Measurements from ENCODE around the gene GON7. TPM values are rescaled to one million over a fixed set of nuclear protein-coding genes. Genes with fewer than 3 reads are reported as not detected.
"Not testable (repeated sequence)": the region's sequence is repeated elsewhere in the genome, so short reads cannot be mapped to it uniquely, and the experiment has no call there.

GON7 gene, protein sequence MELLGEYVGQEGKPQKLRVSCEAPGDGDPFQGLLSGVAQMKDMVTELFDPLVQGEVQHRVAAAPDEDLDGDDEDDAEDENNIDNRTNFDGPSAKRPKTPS
- polyA plus RNA-seq (ENCODE audit: insufficient read length in 10 of 10): 10 to 100 TPM in 2 of 10 donors, 1 to 10 TPM in 8; 7.5 to 12.0 (median 8.4) TPM
- long read RNA-seq, donor 1, transcript GON7-201 (2 exons, 1,154 nt): major isoform, 11 of 11 reads
- long read RNA-seq, donor 1, partial matches to known transcripts: 0 of 11 reads
- long read RNA-seq, donor 1, other reads (novel, unspliced or antisense): 0 of 11 reads
- long read RNA-seq, donor 2, transcript GON7-201 (2 exons, 1,154 nt): major isoform, 10 of 10 reads
- long read RNA-seq, donor 2, partial matches to known transcripts: 0 of 10 reads
- long read RNA-seq, donor 2, other reads (novel, unspliced or antisense): 0 of 10 reads
- long read RNA-seq, donor 3: 0 reads
- long read RNA-seq, donor 4, transcript GON7-201 (2 exons, 1,154 nt): major isoform, 7 of 7 reads
- long read RNA-seq, donor 4, partial matches to known transcripts: 0 of 7 reads
- long read RNA-seq, donor 4, other reads (novel, unspliced or antisense): 0 of 7 reads
- long read RNA-seq, donor 5, transcript GON7-201 (2 exons, 1,154 nt): major isoform, 8 of 8 reads
- long read RNA-seq, donor 5, partial matches to known transcripts: 0 of 8 reads
- long read RNA-seq, donor 5, other reads (novel, unspliced or antisense): 0 of 8 reads
- long read RNA-seq, donor 6, transcript GON7-201 (2 exons, 1,154 nt): major isoform, 9 of 9 reads
- long read RNA-seq, donor 6, partial matches to known transcripts: 0 of 9 reads
- long read RNA-seq, donor 6, other reads (novel, unspliced or antisense): 0 of 9 reads
- long read RNA-seq, donor 7, partial matches to known transcripts: 0 of 4 reads
- long read RNA-seq, donor 7, other reads (novel, unspliced or antisense): 0 of 4 reads
- long read RNA-seq, donor 8, transcript GON7-201 (2 exons, 1,154 nt): major isoform, 10 of 10 reads
- long read RNA-seq, donor 8, partial matches to known transcripts: 0 of 10 reads
- long read RNA-seq, donor 8, other reads (novel, unspliced or antisense): 0 of 10 reads
- long read RNA-seq, donor 9: 0 reads

DNA sequence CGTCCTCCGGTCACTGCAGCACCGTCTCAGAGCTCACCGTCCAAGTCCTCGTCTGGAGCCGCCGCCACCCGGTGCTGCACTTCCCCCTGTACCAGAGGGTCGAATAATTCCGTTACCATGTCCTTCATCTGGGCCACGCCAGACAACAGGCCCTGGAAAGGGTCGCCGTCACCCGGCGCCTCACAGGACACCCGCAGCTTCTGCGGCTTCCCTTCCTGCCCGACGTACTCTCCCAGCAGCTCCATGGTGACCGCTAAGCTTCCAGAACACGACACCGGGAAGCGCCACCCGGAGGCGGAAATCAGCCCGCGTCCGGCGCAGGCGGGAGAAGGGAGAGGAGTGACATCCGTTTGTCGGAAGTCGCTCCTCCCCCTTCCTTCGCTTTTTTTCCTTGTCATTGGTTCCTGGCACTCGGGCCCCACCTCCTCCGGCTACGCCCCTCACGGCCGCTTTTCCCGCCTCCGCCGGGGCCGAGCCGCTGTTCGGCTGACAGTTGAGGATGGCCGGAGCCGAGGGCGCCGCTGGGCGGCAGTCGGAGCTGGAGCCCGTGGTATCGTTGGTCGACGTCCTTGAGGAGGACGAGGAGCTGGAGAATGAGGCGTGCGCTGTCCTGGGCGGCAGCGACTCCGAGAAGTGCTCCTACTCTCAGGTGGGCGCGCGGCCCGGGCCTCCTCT is at the start of gene GON7, which contains the start of gene UBR7:
Gene GON7, minus strand, starts transcription at position 273 of the 675 bp plus-strand sequence. Its CDS starts 28 bp downstream, at position 245.
Gene UBR7, plus strand, starts transcription at position 464 of the 675 bp plus-strand sequence. Its CDS starts 36 bp downstream, at position 500.
- DNase-seq: peak; percentile 97 to 99 (median 97)

DNA sequence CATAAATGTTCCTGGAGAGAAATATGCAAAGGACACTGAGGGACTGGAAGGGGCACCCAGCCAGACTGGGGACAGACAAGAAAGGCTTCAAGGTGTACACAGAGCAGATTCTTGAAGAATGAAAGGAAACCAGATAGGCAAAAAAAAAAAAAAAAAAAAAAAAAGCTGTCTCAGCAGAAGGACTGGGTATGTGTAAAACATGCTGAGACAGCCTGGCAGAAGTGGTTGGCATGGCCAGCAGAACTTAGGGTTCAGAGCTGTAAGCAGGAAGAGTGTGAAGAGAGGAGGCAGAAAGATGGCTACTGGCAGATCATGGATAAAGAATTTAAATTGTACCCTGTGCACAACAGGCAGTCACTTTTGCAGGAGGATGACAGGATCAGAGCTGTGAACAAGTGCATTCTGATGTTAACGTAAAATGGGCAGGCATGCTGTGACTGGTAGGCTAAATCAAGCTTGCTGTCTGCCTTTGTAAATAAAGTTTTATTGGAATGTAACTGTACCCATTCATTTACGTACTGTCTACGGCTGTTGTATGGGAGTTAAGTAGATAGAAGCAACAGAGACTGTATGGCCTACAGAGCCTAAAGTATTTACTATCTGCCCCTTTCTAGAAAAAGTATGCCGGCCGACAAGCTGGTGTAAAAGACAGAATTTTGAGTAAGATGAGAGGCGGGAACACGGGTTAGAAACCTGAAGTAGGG is 42.4 kb upstream of the GON7 start:
- DNase-seq: no peak

DNA sequence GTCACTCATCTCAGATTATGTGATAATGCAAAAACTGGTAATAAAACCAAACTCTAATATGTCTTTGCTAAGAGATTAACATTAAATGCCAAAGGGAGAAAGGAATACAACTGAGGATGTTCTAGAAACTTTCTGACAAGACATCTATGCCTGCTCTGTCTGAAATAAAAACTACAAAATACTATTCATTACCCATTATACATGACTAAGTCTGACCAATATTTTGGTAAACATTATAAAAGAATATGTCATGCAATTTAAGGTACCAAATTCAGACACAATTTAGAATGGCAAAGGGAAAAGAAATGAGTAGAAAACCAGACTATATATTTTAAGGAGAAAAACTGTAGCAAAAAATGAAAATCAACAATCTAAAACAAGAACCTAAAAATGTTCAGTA is 39.7 kb upstream of the GON7 start:
- DNase-seq: no peak

- DNase-seq: no peak
Observed at GRCh38 chr14:93245764-93246420, 39.0 kb upstream of the GON7 start.

GRCh38 chr14:93240678-93241000 is 33.8 kb upstream of the GON7 start:
- no peak for DNase-seq

DNA sequence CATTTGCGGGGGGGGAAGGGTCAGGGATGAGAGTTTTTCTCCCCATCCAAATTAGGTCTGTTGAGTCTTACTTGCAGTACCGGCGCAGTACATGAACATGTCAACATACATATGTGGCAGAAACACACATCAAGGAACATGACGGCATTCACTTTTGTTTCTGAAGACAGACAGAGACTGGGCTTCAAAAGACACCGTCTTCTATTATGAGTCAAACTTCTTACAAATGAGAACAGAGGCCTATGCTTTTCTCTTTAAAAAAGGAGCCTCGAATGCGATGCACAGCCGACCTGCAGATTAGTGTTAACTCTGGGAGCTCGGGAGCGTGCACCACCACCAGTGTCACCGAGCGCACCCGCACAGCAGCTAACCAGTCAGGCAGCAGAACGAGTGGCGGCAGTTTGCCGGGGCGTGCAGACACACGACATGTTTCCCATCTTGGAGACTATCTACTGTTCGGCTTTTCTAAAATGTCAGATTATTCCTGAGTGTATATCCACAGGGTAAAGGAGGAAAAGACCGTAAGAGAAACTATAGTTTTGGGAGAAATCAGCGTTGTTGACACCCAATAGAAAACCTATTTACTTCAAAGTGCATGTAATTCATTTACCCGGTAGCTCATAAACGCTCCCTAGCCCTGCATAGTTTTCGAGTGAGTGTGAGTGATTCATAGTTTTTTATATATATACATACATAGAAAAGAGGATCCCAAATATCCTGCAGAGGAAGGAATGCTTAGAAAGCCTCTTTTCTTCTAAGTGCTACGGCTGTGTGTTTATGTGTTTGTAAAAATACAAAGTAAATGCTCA is 33.2 kb upstream of the GON7 start:
- no peak for DNase-seq

DNA sequence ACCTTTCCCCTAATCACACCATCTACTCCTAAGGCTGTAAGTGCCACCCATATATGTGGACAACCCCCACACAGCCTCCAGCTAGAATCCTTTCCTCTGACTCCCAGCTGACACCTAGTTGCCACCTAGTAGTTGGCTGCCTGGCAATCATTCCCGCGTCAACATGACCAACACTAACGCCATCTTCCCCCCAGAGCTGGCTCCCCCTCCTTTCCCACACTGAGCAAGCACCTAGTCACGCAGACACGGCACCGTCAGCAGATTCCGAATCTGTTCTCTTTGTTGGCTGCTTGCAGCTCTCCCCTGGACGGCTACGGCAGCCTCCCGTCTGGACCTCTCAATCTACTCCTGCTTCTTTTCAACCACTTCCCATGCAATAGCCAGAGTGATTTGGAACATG is 27.9 kb upstream of the GON7 start:
- DNase-seq: no peak

DNA sequence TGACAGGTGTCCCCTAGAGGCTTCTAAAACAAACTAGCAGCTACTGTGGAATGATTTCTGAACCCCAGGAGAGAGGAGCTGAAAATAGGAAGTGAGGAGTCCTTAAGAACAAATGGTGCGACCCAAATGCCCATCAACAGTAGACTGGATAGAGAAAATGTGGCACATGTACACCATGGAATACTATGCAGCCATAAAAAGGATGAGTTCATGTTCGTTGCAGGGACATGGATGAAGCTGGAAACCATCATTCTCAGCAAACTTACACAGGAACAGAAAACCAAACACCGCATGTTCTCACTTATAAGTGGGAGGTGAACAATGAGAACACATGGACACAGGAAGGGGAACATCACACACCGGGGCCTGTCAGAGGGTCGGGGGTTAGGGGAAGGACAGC is 26.2 kb upstream of the GON7 start:
- DNase-seq: not testable (repeated sequence)

- no peak for DNase-seq
Observed at GRCh38 chr14:93232159-93232558, 25.3 kb upstream of the GON7 start.

DNA sequence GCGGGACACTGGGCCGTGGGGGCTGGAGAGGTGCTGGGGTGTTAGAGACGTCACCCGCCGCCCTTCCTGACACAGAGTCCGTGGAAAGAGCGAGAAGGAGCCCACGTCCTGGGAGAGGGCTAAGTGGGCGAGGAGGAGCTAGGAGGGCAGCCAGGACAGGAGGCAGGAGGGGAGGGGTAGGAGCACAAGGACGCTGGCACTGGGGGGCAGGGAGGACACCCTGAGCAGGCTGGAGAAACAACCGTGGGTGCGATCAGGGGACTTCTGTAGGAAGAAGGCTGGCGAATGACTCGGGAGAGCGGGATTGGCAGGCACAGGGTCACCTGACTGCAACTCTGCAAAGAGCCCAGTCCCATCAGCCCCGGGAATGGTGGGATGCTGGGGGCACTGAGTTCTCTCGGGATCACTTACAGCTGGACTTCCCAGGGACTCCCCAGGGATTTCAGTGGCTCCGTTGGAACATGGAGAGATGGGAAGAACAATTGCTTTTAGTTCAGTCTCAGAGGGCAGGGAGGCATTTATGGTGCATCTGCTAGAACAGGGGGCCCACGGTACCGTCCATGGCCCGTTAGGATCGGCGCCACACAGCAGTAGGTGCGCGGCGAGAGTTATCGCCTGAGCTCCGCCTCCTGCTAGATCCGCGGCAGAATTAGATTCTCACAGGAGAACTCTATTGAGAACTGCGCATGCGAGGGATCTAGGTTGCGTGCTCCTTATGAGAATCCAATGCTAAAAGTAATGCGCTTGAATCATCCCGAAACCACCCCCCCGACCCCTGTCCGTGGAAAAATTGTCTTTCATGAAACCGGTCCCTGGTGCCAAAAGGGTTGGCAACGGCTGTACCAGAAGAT is 24.5 kb upstream of the GON7 start:
- DNase-seq: peak in 2 of 3 donors; percentile 13 to 17

- no peak for DNase-seq
Observed at GRCh38 chr14:93230539-93230938, 23.7 kb upstream of the GON7 start.

DNA sequence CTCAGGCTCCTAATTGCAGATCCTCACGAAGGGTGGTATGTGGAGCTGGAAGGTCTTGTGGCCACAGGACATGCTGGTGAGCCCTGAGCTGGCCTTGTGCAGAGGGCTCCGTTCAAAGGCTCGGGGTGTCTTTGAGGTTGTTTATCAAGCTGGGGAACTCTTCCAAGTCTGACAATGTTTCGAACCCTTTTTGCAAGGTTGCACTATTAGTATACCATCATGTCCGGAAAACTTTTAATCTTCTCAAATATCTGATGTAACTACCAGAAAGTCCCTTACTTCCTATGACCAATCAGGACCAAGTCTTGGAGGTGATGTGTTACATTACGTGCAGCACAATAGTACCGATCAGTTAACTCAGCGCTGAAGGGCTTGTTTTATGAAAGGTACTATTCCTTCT is 21.7 kb upstream of the GON7 start:
- no peak for DNase-seq

DNA sequence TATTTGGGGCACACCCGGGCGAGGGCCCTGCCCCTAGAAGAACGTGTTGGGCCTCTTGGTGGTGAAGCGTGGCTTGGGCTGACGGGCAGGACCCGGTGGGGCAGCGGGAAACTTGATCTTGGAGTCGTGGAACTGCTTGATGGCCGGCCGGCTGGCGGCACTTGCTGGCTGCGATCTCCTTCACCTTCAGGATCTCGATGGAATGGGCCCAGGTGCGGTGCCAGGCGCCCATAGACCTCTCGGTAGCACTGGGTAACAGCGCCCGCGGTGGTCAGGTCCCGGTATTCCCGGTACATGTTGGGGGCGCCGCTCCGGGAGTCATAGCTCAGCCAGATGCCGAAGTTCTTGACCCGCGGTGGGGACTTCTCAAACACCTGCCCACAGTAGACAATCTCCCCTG is 16.7 kb upstream of the GON7 start:
- DNase-seq: no peak

- DNase-seq: no peak
Observed at GRCh38 chr14:93220509-93220908, 13.6 kb upstream of the GON7 start.

- DNase-seq: peak in 2 of 3 donors; percentile 39 to 62
Observed at GRCh38 chr14:93219103-93219726, 12.3 kb upstream of the GON7 start.

GRCh38 chr14:93214598-93214997 is 7.7 kb upstream of the GON7 start:
- no peak for DNase-seq

DNA sequence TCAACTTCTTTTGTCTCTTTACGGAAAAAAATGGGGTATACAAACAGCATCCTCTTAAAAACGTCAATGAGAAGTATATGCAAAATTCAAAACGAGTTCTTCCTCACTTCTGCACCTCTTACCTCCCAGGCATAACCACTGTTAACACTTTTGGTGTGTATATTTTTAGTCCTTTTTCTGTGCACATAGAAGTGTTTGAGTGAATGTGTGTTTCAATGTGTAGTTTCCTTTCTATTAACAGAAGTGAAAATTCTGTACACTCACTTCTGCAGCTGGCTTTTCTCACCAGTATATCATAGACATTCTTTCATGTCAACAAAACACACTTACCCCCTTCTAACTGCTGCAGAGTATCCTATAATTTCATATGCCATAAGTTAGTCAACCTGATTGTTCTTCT is 5.6 kb upstream of the GON7 start:
- no peak for DNase-seq
